Right atrium auricular region (tissue), 2 donors: ENCODE results near the gene ADARB1. TPM values are rescaled to one million over a fixed set of nuclear protein-coding genes. Genes with fewer than 3 reads are reported as not detected.
A peak's percentile ranks its signal among the peaks of the same experiment; 100 is the strongest.

Experiments
- DNase-seq: peaks from one replicate; pipeline ENCODE4 v3.0.0-alpha.2; 2019; ENCODE audit warnings: low spot score
- H3K27ac ChIP-seq, 2 donors: fragments of 200-600 bp; sonication (generic); 1 replicate in 1 of 2; 2 replicates in 1 of 2; pipeline ENCODE4 v1.5.1; 2016 to 2019
- H3K27me3 ChIP-seq, 2 donors: fragments of 200-600 bp; sonication (generic); one replicate each; pipeline versions ENCODE4 v1.5.1 to v1.6.0; 2017 to 2019
- H3K36me3 ChIP-seq: fragments of 200-600 bp; sonication (generic); one replicate; pipeline ENCODE4 v1.5.1; 2016
- H3K4me1 ChIP-seq, 2 donors: fragments of 200-600 bp; sonication (generic); one replicate each; pipeline versions ENCODE4 v1.5.1 to v1.6.0; 2017 to 2019
- H3K4me3 ChIP-seq, 2 donors: fragments of 200-600 bp; sonication (generic); 1 replicate in 1 of 2; 2 replicates in 1 of 2; pipeline ENCODE4 v1.5.1; 2017 to 2019; ENCODE audit warnings: mild to moderate bottlenecking in 1 of 2, moderate library complexity in 1 of 2
- H3K9me3 ChIP-seq, 2 donors: fragments of 200-600 bp; sonication (generic); one replicate each; pipeline ENCODE4 v1.5.1; 2019
- CTCF ChIP-seq, 2 donors: fragments of 200-600 bp; sonication (generic); IDR thresholded peaks; one replicate each; pipeline ENCODE4 v1.5.1; 2019; ENCODE audit warnings: antibody characterized with exemption in 2 of 2
- total RNA-seq, 2 donors: library from RNA; depleted of rRNA; stranded (reverse); fragments of >200 nt; gene quantifications; one replicate each; pipeline ENCODE4 v1.1.0, GENCODE V29; 2016

ADARB1 gene
- total RNA-seq, 2 donors from 2014 or later: 7.5 to 10.5 TPM

GRCh38 chr21:45110873-45111624, 36.7 kb downstream of the ADARB1 start:
- Histone ChIP-seq H3K9me3 (no peaks in the 10 kb centered on the region), H3K27ac (peak overlapping the region; percentile 43 to 65), H3K27me3 (no peaks in the 10 kb centered on the region), H3K4me3 (no peak overlapping the region), H3K4me1 (peaks cover 0 to 79% of the 10 kb centered on the region in 2 donors), H3K36me3 (no peaks in the 10 kb centered on the region)
- TF ChIP-seq CTCF (IDR thresholded peaks at IDR 0.05): no peak
- no peak for DNase-seq

DNA sequence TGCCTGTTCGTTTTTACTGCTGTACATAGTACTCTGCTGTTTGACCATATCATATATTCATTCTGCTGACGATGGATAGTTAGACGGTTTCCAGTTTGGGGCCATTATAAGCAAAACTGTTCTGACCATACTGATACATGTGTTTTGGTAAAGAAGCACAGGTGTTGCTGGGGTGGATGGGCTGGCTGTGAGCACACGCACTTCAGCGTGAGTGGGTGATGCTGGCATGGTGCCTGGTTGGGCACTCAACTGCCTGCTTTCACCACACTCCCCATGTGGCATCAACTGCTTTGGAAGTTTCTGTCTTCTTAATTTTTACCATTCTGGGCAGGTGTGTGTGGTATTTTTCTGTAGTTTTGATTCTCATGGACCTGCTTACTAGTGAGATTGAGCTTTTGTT, 37.3 kb downstream of the ADARB1 start:
- Histone ChIP-seq H3K4me3 (no peak overlapping the region), H3K9me3 (no peaks in the 10 kb centered on the region), H3K27ac (no peak overlapping the region), H3K36me3 (no peaks in the 10 kb centered on the region), H3K27me3 (no peaks in the 10 kb centered on the region), H3K4me1 (peaks cover 0 to 74% of the 10 kb centered on the region in 2 donors)
- TF ChIP-seq CTCF (IDR thresholded peaks at IDR 0.05): no peak
- no peak for DNase-seq

- Histone ChIP-seq H3K27me3 (no peaks in the 10 kb centered on the region), H3K4me1 (peaks cover 0 to 73% of the 10 kb centered on the region in 2 donors), H3K27ac (no peak overlapping the region), H3K36me3 (no peaks in the 10 kb centered on the region), H3K4me3 (no peak overlapping the region), H3K9me3 (no peaks in the 10 kb centered on the region)
- no peak for TF ChIP-seq CTCF (IDR thresholded peaks at IDR 0.05)
- DNase-seq: no peak
These were observed 38.0 kb downstream of the ADARB1 start for GRCh38 chr21:45112371-45112770.

DNA sequence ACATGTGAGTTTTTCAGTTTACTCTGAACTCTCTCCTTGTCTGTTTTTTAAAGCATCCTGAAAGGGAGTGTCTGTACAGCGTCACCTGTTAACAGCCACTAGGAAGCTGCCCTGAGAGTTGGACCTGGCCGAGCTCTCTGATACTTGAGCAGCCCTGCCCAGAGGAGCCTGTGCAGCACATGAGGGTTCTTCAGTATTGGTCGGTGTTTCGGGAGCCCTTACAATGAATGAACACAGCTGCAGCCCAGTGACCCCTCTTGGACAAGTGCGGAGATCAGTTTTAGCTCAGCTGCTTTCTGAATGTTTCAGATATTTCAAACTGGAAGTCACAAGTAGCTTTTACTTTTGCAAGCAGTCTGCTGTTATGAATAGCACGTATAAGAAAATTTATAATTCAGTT, 39.2 kb downstream of the ADARB1 start:
- Histone ChIP-seq H3K27ac (peak overlapping the region; percentile 19 to 42), H3K4me1 (peaks cover 0 to 73% of the 10 kb centered on the region in 2 donors), H3K36me3 (no peaks in the 10 kb centered on the region)

DNA sequence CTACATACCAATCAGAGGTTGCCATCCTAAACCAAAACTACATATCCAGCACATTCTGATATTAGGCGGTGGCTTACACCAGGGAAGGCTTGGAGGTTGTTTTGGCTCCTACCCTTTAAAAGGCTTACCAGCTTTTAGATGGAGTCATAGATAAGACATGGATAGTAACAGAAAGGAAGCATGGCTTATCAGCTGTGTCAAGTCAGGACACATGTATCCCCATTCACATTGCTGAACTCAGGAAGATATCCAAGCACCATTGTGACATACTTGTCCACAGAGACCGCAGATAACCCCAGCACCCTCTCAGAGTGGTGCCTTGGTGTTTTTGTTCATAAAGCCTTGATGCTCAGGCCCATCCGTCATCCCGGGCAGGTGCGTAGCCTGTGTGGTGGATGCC, 39.7 kb downstream of the ADARB1 start:
- DNase-seq: no peak
- no peaks in the 10 kb centered on the region for H3K9me3 ChIP-seq
- H3K4me1 ChIP-seq: peaks cover 0 to 69% of the 10 kb centered on the region in 2 donors
- H3K27ac ChIP-seq: peak overlapping the region; percentile 19 to 42
- no peaks in the 10 kb centered on the region for H3K36me3 ChIP-seq
- no peaks in the 10 kb centered on the region for H3K27me3 ChIP-seq
- H3K4me3 ChIP-seq: no peak overlapping the region
- TF ChIP-seq CTCF (IDR thresholded peaks at IDR 0.05): no peak

More for the DNA sequence above, 39.2 kb downstream of the ADARB1 start:
- Histone ChIP-seq H3K27me3 (no peaks in the 10 kb centered on the region), H3K4me3 (no peak overlapping the region), H3K9me3 (no peaks in the 10 kb centered on the region)
- TF ChIP-seq CTCF (IDR thresholded peaks at IDR 0.05): no peak
- no peak for DNase-seq

- TF ChIP-seq CTCF (IDR thresholded peaks at IDR 0.05): no peak
- DNase-seq: no peak
- Histone ChIP-seq H3K4me3 (no peak overlapping the region), H3K27me3 (no peaks in the 10 kb centered on the region), H3K9me3 (no peaks in the 10 kb centered on the region), H3K36me3 (no peaks in the 10 kb centered on the region), H3K27ac (peak overlapping the region; percentile 19 to 42), H3K4me1 (peaks cover 0 to 65% of the 10 kb centered on the region in 2 donors)
These were observed 40.1 kb downstream of the ADARB1 start for GRCh38 chr21:45114475-45114874.
